ENCODE measurements around the gene RASSF1. TPM values are rescaled to one million over a fixed set of nuclear protein-coding genes. Genes with fewer than 3 reads are reported as not detected.

The RASSF1 gene
- total and polyA plus RNA-seq, 2 of the 13 experiments (the other 11 are each of a cell fraction or from before 2014, with no cell fraction given) = 10.2 to 27.5 TPM

- peak in 1 of 2 experiments; percentile 46; a peak in 1 of 4 replicates for TF ChIP-seq EP300 (IDR thresholded peaks at IDR 0.05; ENCODE audit: low read depth in 2 of 2, low read length in 2 of 2)
- no peak for TF ChIP-seq EP300 (CRISPR knock-in tag; IDR thresholded peaks at IDR 0.05; ENCODE audit: borderline replicate concordance)
- no peak for TF ChIP-seq POLR2AphosphoS2 (IDR thresholded peaks at IDR 0.05; ENCODE audit: low read depth, low read length)
- TF ChIP-seq ZEB1 (IDR thresholded peaks at IDR 0.05; ENCODE audit: insufficient replicate concordance, low read depth) = no peak
- TF ChIP-seq PCBP2 (optimal IDR thresholded peaks at IDR 0.05; ENCODE audit: low read depth, low read length, poor library complexity, severe bottlenecking) = no peak
- 0 out of 2 replicates have a peak, but pooled peaks have one; percentile 39 for TF ChIP-seq LCORL (IDR thresholded peaks at IDR 0.05)
- 0 out of 2 replicates have a peak, but pooled peaks have one; percentile 40 for TF ChIP-seq LCORL (CRISPR knock-in tag; IDR thresholded peaks at IDR 0.05)
- TF ChIP-seq KLF6 (CRISPR knock-in tag; IDR thresholded peaks at IDR 0.05) = peak; percentile 68
- TF ChIP-seq SIX4 (CRISPR knock-in tag; IDR thresholded peaks at IDR 0.05) = no peak; the same call in 1 of the 2 replicates
- peak; percentile 89 for TF ChIP-seq ZNF430 (CRISPR knock-in tag; IDR thresholded peaks at IDR 0.05)
- TF ChIP-seq, protein P1, sequence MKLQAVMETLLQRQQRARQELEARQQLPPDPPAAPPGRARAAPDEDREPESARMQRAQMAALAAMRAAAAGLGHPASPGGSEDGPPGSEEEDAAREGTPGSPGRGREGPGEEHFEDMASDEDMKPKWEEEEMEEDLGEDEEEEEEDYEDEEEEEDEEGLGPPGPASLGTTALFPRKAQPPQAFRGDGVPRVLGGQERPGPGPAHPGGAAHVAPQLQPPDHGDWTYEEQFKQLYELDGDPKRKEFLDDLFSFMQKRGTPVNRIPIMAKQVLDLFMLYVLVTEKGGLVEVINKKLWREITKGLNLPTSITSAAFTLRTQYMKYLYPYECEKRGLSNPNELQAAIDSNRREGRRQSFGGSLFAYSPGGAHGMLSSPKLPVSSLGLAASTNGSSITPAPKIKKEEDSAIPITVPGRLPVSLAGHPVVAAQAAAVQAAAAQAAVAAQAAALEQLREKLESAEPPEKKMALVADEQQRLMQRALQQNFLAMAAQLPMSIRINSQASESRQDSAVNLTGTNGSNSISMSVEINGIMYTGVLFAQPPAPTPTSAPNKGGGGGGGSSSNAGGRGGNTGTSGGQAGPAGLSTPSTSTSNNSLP (IDR thresholded peaks at IDR 0.05; ENCODE audit: low read depth, low read length) = no peak
- TF ChIP-seq TSC22D2 (CRISPR knock-in tag; IDR thresholded peaks at IDR 0.05; ENCODE audit: borderline replicate concordance) = peak; percentile 62; the same call in 1 of the 2 replicates
- TF ChIP-seq FOXA3 (CRISPR knock-in tag; IDR thresholded peaks at IDR 0.05) = peak; percentile 41; the same call in 1 of the 2 replicates
- TF ChIP-seq USF2 (IDR thresholded peaks at IDR 0.05; ENCODE audit: low read depth, low read length) = no peak
- TF ChIP-seq USF2 (CRISPR knock-in tag; IDR thresholded peaks at IDR 0.05; ENCODE audit: borderline replicate concordance) = 0 out of 2 replicates have a peak, but pooled peaks have one; percentile 12
- peak; percentile 27; the same call in 1 of the 2 replicates for TF ChIP-seq RELA (CRISPR knock-in tag; IDR thresholded peaks at IDR 0.05)
- TF ChIP-seq MATR3 (CRISPR knock-in tag; IDR thresholded peaks at IDR 0.05) = no peak
- TF ChIP-seq SOX5 (CRISPR knock-in tag; IDR thresholded peaks at IDR 0.05; ENCODE audit: borderline replicate concordance) = no peak; the same call in 1 of the 2 replicates
- no peak for TF ChIP-seq PLSCR1 (CRISPR knock-in tag; IDR thresholded peaks at IDR 0.05; ENCODE audit: borderline replicate concordance)
- no peak for TF ChIP-seq TFE3 (CRISPR knock-in tag; IDR thresholded peaks at IDR 0.05)
- TF ChIP-seq MIXL1 (CRISPR knock-in tag; IDR thresholded peaks at IDR 0.05) = no peak
- TF ChIP-seq, protein P2, sequence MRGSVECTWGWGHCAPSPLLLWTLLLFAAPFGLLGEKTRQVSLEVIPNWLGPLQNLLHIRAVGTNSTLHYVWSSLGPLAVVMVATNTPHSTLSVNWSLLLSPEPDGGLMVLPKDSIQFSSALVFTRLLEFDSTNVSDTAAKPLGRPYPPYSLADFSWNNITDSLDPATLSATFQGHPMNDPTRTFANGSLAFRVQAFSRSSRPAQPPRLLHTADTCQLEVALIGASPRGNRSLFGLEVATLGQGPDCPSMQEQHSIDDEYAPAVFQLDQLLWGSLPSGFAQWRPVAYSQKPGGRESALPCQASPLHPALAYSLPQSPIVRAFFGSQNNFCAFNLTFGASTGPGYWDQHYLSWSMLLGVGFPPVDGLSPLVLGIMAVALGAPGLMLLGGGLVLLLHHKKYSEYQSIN (CRISPR knock-in tag; IDR thresholded peaks at IDR 0.05; ENCODE audit: borderline replicate concordance) = no peak
- TF ChIP-seq ZNF720 (CRISPR knock-in tag; IDR thresholded peaks at IDR 0.05) = no peak
Measured at GRCh38 chr3:50358911-50359759, 18.5 kb upstream of the RASSF1 start, which contains the start of gene TMEM115 (continued).
